ENCODE data around the gene GLIS2.

Gene GLIS2

GRCh38 chr16:4383591-4384444 is 68.0 kb downstream of the GLIS2 start:
- DNase-seq (ENCODE audit: low read depth) = no peak

- DNase-seq (ENCODE audit: low read depth) = peak; percentile 64
These were observed 68.7 kb downstream of the GLIS2 start for GRCh38 chr16:4384509-4384942.

DNA sequence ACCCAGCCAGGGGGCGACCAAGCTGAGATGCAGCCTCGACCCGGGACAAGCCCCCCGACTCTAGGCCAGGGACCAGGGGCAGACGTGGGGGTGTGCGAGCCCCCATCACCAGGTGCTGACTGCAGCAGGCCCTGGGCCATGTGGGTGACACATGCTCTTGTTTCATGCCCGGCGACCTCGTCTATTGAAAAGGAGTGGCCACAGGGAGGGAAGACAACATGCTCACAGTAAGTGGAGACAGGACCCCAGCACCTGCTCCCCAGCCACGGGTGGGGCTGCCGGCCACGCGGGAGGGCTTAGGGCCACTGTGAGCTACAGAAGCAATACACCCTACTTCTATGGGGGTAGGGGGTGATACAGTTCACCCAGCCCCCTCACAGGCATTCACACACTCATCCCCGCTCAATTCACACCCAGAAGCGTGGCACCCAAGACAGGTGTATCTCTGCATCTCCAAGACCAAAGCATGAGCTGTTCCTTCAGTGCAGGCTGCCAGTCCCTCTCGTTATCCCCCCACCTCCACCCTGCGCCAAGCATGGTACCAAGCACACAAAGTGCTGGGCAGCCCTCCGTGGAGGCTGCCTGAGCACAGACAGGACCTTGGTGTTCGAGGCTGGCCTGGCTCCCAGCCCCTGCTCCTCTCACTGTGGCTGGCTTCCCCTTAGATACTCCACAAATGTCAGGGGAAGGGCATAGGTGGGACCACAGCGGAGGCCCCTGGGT is 69.4 kb downstream of the GLIS2 start:
- DNase-seq (ENCODE audit: low read depth) = no peak

- DNase-seq (ENCODE audit: low read depth) = no peak
These were observed 70.1 kb downstream of the GLIS2 start for GRCh38 chr16:4385789-4386450.

GRCh38 chr16:4386451-4386805 is 70.6 kb downstream of the GLIS2 start:
- no peak for DNase-seq (ENCODE audit: low read depth)

DNA sequence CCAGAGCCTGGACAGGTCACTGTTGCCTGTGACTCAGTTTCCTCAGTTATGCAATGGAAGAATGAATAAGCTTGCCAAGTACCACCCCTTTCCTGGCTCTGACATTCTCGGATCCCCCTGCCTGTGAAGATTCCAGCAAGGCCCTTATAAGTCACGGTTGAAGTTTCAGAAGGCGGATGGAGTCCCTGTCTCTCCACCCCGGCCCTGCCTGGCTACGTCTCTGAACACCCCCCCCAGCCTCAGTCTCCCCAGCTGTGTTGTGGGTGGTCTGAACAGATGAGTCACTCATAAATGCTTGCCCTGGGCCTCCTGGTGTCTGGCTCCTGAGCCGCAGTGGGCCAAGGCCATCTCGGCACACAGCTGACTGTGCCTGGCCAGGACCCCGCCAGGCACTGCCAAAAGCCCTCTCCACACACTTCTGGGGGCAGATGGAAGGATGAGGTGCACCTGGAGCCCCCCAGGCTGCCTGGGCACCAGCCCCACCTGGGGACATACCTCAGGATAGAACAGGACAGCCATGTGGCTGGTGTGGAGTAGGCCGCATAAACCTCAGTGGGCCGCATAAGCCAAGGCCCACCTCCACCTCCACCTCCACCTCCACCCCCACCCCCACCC is 71.2 kb downstream of the GLIS2 start:
- no peak for DNase-seq (ENCODE audit: low read depth)

DNA sequence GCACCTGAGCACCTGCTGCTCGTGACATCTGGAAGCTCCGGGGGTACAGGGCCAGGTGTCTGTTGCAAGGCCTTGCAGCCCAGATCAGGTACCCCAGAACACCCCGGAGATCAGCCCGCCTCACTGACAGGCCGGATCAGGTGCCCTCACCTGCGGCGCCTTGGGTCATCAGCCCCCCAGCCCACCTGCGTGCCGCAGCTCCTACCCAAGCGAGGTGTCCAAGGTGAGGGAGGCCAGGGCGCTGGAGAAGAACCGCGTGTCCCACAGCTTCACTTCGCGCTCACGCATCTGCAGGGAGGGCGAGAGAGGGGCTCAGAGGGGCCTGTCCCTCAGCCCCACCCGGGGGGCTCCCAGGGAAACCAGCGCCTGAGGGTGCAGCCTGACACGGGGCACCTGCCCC is 71.9 kb downstream of the GLIS2 start:
- DNase-seq (ENCODE audit: low read depth) = no peak

GRCh38 chr16:4388271-4389021 is 72.6 kb downstream of the GLIS2 start:
- DNase-seq (ENCODE audit: low read depth) = no peak

Measured in GM04504 (cell line).